ENCODE results near the gene C18orf54. TPM values are rescaled to one million over a fixed set of nuclear protein-coding genes. Genes with fewer than 3 reads are reported as not detected.

Gene C18orf54
- total RNA-seq, 1 donor from 2014 or later: 3.0 TPM

- TF ChIP-seq CTCF (IDR thresholded peaks at IDR 0.05): no peak
- ATAC-seq: peak; percentile 26
- no peaks in the 10 kb centered on the region for H3K4me1 ChIP-seq
- DNase-seq: no peak
- intact Hi-C loops (cut with DNase I): no loop called here
- no peaks in the 10 kb centered on the region for H3K36me3 ChIP-seq
- H3K4me3 ChIP-seq: no peak overlapping the region
- no peaks in the 10 kb centered on the region for H3K27me3 ChIP-seq
- no peaks in the 10 kb centered on the region for H3K9me3 ChIP-seq
- no peak overlapping the region for H3K27ac ChIP-seq
Measured at GRCh38 chr18:54423831-54424230, 66.1 kb downstream of the C18orf54 start.

GRCh38 chr18:54426085-54426665 lies 68.5 kb downstream of the C18orf54 start:
- intact Hi-C loops (cut with DNase I): no loop called here

More at GRCh38 chr18:54426085-54426665, 68.5 kb downstream of the C18orf54 start:
- TF ChIP-seq CTCF (IDR thresholded peaks at IDR 0.05): no peak
- H3K27ac ChIP-seq: no peak overlapping the region
- ATAC-seq (no peak), DNase-seq (no peak)
- H3K9me3 ChIP-seq: no peaks in the 10 kb centered on the region
- no peaks in the 10 kb centered on the region for H3K27me3 ChIP-seq
- no peak overlapping the region for H3K4me3 ChIP-seq
- H3K4me1 ChIP-seq: no peaks in the 10 kb centered on the region
- H3K36me3 ChIP-seq: no peaks in the 10 kb centered on the region

Other genes starting within 250 kb of the C18orf54 start
- 78.4 TPM for gene MBD2, start 133.2 kb upstream of the C18orf54 start, total RNA-seq
- 32.0 TPM for gene POLI, start 88.4 kb upstream of the C18orf54 start, total RNA-seq
- gene STARD6, start within 50 bp of the C18orf54 start, total RNA-seq: not detected
- not detected for gene DYNAP, start 233.3 kb downstream of the C18orf54 start, total RNA-seq

All from upper lobe of right lung (tissue), 1 donor.